Erythroblast (primary cell): ENCODE results near the gene ECEL1.

Experiments
- GATA1 ChIP-seq: IDR thresholded peaks from 2 replicates; pipeline ENCODE4 v1.6.1; 2011; ENCODE audit warnings: low read depth, mild to moderate bottlenecking, control low read depth, low read length, moderate library complexity
- POLR2A ChIP-seq: IDR thresholded peaks from 2 replicates; pipeline ENCODE4 v1.6.1; 2011; ENCODE audit warnings: mild to moderate bottlenecking, low read length

- TF ChIP-seq POLR2A (no peak), GATA1 (no peak)
Observed at GRCh38 chr2:232486558-232487384, 863 bp downstream of the ECEL1 start.
